Cerebellar nuclear complex (tissue), 1 donor: ENCODE data around the gene TTC34.

Experiments
- DNase-seq, 2 experiments: peaks; one replicate each; lab custom pipeline; 2025; lab: John Stamatoyannopoulos, UW

Gene TTC34

GRCh38 chr1:2828586-2829250 lies 27.2 kb upstream of the TTC34 start:
- DNase-seq = no peak

- no peak for DNase-seq
Observed at GRCh38 chr1:2826736-2827292, 25.3 kb upstream of the TTC34 start.

GRCh38 chr1:2826316-2826715 lies 24.8 kb upstream of the TTC34 start:
- no peak for DNase-seq

DNA sequence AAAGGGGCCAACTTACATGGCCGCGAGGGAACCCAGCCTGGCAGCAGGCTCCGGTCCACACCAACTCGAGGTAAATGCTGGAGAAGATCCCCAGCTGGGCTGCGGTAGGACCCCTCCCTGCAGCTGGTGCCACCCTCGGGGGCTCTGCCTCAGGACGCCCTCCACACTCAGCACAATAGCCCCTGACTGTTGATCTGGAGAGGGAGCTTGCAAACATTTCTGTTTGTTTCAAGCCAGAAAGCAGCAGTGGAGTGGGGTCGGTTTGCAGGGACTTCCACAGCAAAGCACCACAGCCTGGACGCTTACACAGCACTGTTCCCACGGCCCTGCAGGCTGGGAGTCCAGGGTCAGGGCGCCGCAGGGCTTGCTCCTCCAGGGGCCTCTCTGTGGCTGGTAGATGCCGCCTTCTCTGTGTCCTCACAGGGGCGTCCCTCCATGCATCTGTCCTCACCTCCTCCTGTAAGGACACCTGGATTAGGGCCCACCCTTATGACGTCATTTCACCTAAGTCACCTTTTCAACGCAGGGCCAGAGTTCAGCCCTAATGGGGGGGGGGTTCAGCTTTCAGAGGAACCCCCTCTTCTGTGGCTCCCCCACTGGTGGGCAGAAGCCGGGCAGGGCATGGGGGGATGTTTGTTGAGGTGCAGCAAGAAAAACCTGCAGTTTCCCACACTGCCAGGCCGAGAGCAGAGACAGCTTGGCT lies 24.1 kb upstream of the TTC34 start:
- DNase-seq = no peak

DNA sequence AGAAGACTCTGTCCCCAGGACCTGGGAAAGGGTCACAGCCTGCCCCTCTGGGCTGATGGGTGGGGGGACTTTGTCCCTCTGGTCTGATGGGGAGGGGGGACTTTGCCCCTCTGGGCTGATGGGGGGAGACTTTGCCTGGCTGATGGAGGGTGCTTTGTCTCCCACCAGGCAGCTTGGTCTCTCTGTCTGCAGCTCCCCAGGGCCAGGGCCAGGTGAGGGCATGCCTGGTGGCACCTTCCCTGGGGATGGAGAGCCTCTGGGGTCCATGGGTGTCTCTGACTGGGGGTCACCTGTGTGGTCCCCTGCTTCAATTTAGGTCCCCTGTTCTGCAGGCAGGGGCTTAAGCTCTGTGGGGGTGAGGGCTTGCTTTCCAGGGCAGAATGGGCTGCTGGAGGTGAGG lies 23.5 kb upstream of the TTC34 start:
- DNase-seq = no peak

GRCh38 chr1:2823921-2824610 lies 22.6 kb upstream of the TTC34 start:
- DNase-seq = no peak

DNA sequence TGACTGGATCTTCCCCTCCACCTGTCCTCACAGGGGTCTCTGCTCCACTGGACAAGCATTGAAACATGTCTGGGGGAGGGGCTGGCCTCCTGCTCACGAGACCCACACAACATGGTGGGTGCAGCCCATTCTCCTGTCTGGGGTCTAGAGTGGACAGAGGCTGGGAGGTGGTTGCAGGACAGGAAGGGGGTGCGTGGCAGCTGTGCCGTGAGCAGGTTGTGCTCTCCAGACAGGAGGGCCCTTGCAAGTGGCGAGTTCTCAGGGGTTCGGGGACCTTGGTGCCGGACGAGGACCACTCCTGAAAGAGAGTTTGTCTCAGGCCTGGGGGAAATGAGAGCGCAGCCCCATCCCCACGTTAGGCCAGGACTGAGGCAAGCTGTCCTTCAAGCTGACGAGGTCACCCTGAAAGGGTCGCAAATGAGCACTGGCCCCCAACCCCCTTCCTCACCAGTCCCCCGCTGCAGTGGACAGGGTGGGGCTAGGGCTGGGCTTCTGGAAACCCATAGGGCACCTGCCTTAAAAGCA lies 21.2 kb upstream of the TTC34 start:
- no peak for DNase-seq

DNA sequence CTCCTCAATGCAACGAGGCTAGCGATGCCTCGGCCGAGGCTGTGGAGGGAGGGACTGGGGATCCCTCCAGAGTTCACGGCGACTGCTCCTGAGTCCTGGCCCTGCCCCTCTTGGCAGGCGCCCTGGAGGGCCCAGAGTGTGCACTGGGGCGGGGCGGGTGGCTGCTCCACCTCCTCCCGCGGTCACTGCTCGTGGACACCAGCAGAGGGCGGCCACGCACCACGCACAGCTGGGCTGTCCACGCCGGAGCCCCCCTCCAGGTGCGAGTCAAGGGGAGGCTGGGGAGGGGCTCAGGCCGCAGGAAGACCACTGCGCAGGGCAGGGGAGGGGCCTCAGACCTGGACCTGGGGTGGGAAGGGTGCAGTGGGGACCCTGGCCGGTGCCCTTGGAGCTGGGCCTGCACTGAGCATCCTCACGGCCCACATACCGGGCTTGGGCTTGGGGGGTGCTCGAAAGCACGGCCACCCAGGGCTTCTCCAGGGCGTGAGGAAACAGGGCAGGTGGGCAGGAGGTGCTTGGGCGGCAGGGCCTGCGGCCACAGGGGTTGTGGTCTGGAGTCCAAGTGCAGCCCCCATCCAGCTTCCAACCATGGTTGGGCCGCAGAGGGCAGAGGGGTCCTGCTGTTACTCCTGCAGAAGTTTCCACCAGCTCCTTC lies 20.6 kb upstream of the TTC34 start:
- DNase-seq = no peak

- DNase-seq = no peak
Observed at GRCh38 chr1:2821373-2821955, 20.0 kb upstream of the TTC34 start.

GRCh38 chr1:2820731-2821372 lies 19.4 kb upstream of the TTC34 start:
- no peak for DNase-seq

GRCh38 chr1:2819831-2820730 lies 18.6 kb upstream of the TTC34 start:
- no peak for DNase-seq

DNA sequence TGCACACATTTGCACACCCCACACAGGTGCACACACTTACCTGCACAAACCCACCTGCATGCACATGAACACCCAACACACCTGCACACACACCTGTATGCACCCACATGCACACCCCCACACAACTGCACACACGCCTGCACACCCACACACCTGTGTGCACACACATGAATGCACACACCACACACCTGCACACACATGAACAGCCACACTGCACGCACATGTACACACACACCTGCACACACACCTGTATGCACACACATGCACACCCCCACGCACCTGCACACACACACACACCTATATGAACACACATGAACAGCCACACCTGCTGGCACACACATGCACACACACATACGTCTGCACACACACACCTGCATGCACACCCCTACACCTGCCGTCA lies 17.9 kb upstream of the TTC34 start:
- DNase-seq = no peak

DNA sequence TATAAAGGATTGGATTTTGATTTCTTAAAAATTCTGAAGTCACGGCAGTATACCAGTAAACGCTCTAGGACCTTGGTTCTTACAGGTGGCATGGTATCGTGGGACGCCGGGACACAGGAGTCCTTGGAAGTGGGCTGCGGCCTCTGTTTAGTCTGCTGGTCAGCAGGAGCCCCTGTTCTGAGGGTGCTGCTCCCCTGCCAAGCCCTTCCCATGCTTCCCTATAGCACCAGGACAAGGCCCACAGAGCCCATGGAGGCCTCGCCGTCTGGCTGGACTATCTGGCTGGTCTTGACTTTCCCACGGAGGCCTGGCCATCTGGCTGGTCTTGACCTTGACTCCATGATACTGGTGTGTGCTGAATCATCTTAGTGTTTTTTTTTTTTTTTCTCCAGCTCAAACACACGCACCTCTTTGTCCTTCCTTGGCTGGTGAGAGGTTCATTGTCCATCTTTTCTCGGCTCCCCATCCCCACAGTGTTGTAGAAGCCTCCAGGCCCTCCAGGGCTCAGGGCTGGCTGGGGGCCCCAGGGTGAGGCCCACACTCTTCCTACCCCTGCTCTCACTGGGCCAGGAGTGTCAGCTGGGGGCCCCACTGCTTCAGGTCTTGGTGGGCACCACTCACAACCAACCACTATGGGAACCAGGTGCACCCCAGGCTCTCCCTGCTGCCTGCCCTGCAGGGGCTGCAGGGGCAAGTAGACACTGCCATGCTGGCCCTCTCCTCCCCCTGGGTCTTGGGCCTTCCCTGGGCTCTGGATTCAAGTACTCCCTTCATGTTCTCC lies 16.5 kb upstream of the TTC34 start:
- no peak for DNase-seq

GRCh38 chr1:2816786-2817185 lies 15.3 kb upstream of the TTC34 start:
- no peak for DNase-seq

DNA sequence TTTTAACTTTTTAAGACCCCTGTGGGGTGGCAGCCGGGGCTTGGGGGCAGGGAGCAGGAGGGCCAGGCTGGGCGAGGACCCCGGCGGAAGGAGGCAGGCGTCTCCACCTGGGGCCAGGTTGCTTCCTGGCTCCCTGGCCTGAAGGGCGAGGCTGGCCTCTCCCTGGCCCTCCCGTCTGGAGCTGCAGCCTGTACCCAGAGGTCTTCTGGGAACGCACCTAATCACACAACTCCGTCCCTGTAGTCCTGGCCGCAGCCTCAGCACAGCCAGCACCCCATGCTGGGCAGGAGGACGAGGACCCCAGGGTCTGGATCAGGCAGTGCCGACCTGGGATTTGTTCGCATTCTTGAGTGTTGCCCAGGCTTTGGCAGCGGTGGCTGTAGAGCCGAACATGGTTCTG lies 14.1 kb upstream of the TTC34 start:
- DNase-seq = no peak

- no peak for DNase-seq
Observed at GRCh38 chr1:2814511-2815075, 13.1 kb upstream of the TTC34 start.

DNA sequence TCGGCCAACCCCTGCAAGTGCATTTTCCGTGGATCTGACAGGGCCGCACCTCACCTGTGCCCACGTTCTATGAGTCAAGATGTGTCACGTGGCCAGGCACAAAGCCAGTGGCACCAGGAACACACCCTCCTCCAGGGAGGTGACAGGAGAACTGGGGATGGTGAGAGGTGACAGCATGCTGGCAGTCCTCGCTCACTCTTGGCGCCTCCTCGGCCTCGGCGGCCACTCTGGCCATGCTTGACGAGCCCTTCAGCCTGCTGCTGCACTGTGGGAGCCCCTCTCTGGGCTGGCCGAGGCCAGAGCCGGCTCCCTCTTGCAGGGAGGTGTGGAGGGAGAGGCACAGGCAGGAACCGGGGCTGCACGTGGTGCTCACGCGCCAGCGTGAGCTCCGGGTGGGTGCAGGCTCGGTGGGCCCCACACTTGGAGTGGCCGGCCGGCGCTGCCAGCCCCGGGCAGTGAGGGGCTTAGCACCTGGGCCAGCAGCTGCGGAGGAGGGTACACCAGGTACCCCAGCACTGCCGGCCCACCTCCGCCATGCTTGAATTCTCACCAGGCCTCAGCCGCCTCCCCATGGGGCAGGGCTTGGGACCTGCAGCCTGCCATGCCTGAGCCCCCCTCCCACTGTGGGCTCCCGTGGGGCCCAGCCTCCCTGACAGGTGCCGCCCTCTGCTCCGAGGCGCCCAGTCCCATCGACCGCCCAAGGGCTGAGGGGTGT lies 11.6 kb upstream of the TTC34 start:
- DNase-seq = no peak

DNA sequence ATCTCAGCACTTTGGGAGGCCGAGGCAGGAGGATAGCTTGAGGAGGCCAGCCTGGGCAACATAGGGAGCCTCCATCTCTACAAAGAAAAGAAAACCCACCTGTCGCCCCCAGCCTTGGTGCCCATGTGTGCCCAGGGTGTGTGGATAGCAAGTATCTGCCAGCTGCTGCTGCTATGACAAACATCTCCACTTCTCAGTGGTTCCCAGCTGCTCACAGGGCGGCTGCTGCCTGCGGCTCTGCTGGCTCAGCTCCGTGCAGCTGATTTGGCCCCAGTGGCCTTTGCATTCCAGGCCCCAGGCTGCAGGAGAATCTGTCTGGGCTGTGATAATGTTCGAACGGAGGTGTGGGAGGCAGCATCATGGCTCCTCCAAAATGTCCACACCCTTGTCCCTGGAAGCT lies 10.6 kb upstream of the TTC34 start:
- no peak for DNase-seq
